H1 (cell line): Measurements from ENCODE around the gene GPA33. TPM values are rescaled to one million over a fixed set of nuclear protein-coding genes. Genes with fewer than 3 reads are reported as not detected.

Source experiments
- CTCF ChIA-PET: fragments of 300-600 bp; sonication (Branson Sonifier 250); formaldehyde crosslinking; loops from one replicate; lab custom pipeline; 2021; ENCODE audit not compliant: partially characterized antibody; lab: Charles Lee
- POLR2A ChIA-PET: fragments of 300-600 bp; sonication (Branson Sonifier 250); formaldehyde crosslinking; loops from one replicate; lab custom pipeline; 2021; ENCODE audit warnings: inconsistent platforms; ENCODE audit not compliant: partially characterized antibody; lab: Charles Lee
- DNase-seq, 2 experiments: peaks; one replicate each; pipeline versions ENCODE4 v3.0.0 to v3.0.0-alpha.2; 2010 to 2022; ENCODE audit warnings: low spot score in 2 of 2, low read depth in 1 of 2, mixed read lengths in 1 of 2
- FAIRE-seq: peaks from 2 replicates; lab custom pipeline; 2011; peaks lifted over from hg19 to GRCh38; lab: Jason Lieb, UNC
- H2AFZ ChIP-seq: 2 replicates; pipeline ENCODE4 v1.8.1; 2012; ENCODE audit warnings: low read length, inconsistent platforms
- H2AK5ac ChIP-seq: 2 replicates; pipeline ENCODE4 v1.6.1; 2013; ENCODE audit warnings: low read depth, low read length
- H2BK120ac ChIP-seq: replicated peaks from 2 replicates; pipeline ENCODE3; 2013; ENCODE audit warnings: low read depth, low read length, inconsistent platforms
- H2BK12ac ChIP-seq: 2 replicates; pipeline ENCODE4 v1.6.1; 2013; ENCODE audit warnings: low read depth, low read length
- H2BK15ac ChIP-seq: 2 replicates; pipeline ENCODE4 v1.6.1; 2013; ENCODE audit warnings: low read length
- H2BK20ac ChIP-seq: 2 replicates; pipeline ENCODE4 v1.6.1; 2013; ENCODE audit warnings: low read length
- H2BK5ac ChIP-seq: 2 replicates; pipeline ENCODE4 v1.6.1; 2013; ENCODE audit warnings: low read depth, low read length
- H3K14ac ChIP-seq: 2 replicates; pipeline ENCODE4 v1.6.1; 2013; ENCODE audit warnings: inconsistent platforms; ENCODE audit not compliant: insufficient read length
- H3K18ac ChIP-seq: 2 replicates; pipeline ENCODE4 v1.6.1; 2013; ENCODE audit warnings: low read length; ENCODE audit errors: extremely low read depth
- H3K23ac ChIP-seq: 2 replicates; pipeline ENCODE4 v1.6.1; 2013; ENCODE audit warnings: inconsistent platforms; ENCODE audit not compliant: insufficient read length
- H3K23me2 ChIP-seq: 2 replicates; pipeline ENCODE4 v1.6.1; 2013; ENCODE audit warnings: low read depth, low read length
- H3K27ac ChIP-seq: 2 replicates; pipeline ENCODE4 v1.6.1; 2011; ENCODE audit warnings: low read depth, low read length, inconsistent platforms
- H3K27me3 ChIP-seq, 4 experiments: replicated peaks in 1 of 4; 1 replicate in 1 of 4; 2 replicates in 3 of 4; pipeline versions ENCODE4 v1.6.1 to v1.8.1; 2011 to 2013; ENCODE audit warnings: low read length in 3 of 4, mild to moderate bottlenecking in 3 of 4, inconsistent platforms in 2 of 4, mixed read lengths in 2 of 4, moderate library complexity in 1 of 4; ENCODE audit not compliant: control insufficient read depth in 3 of 4, insufficient read depth in 3 of 4; ENCODE audit errors: extremely low read depth in 1 of 4
- H3K36me3 ChIP-seq, 4 experiments: 2 replicates each; pipeline versions ENCODE4 v1.6.1 to v1.8.1; 2011 to 2013; ENCODE audit warnings: mild to moderate bottlenecking in 4 of 4, low read length in 3 of 4, moderate library complexity in 2 of 4, control low read depth in 1 of 4, inconsistent platforms in 1 of 4; ENCODE audit not compliant: insufficient read depth in 4 of 4, control insufficient read depth in 2 of 4
- H3K4ac ChIP-seq: replicated peaks from 2 replicates; pipeline ENCODE3; 2013; ENCODE audit warnings: low read length, low read depth, mixed read lengths, inconsistent platforms; ENCODE audit not compliant: insufficient read length
- H3K4me1 ChIP-seq, 4 experiments: replicated peaks in 1 of 4; 1 replicate in 1 of 4; 2 replicates in 3 of 4; pipeline versions ENCODE4 v1.6.1 to v1.8.1; 2011 to 2013; ENCODE audit warnings: low read length in 3 of 4, inconsistent platforms in 2 of 4, mixed read lengths in 1 of 4; ENCODE audit not compliant: insufficient read depth in 4 of 4, control insufficient read depth in 3 of 4
- H3K4me2 ChIP-seq, 2 experiments: 2 replicates each; pipeline versions ENCODE4 v1.6.1 to v1.8.1; 2011 to 2013; ENCODE audit warnings: low read depth in 2 of 2, low read length in 2 of 2, control low read depth in 1 of 2, inconsistent platforms in 1 of 2, mild to moderate bottlenecking in 1 of 2; ENCODE audit not compliant: insufficient read depth in 1 of 2
- H3K4me3 ChIP-seq, 4 experiments: fragments of 200-600, 300-600 bp in 1 of 4; sonication (generic), shearing (Covaris generic), sonication (Bioruptor Twin) in 1 of 4; 2 replicates each; pipeline versions ENCODE4 v1.5.1 to v1.8.1; 2011 to 2016; ENCODE audit warnings: low read length in 4 of 4, low read depth in 3 of 4, control low read depth in 2 of 4, inconsistent platforms in 2 of 4, mild to moderate bottlenecking in 2 of 4, mixed read lengths in 1 of 4, moderate library complexity in 1 of 4; ENCODE audit not compliant: insufficient read depth in 2 of 4; ENCODE audit errors: extremely low read depth in 1 of 4
- H3K56ac ChIP-seq: replicated peaks from 2 replicates; pipeline ENCODE3; 2013; ENCODE audit warnings: low read depth, mild to moderate bottlenecking, mixed read lengths, low read length, inconsistent platforms; ENCODE audit not compliant: insufficient read length
- H3K79me1 ChIP-seq: 2 replicates; pipeline ENCODE4 v1.6.1; 2013; ENCODE audit warnings: low read depth, low read length, control low read depth
- H3K79me2 ChIP-seq, 2 experiments: 2 replicates each; pipeline versions ENCODE4 v1.6.1 to v1.8.1; 2012 to 2013; ENCODE audit warnings: low read length in 2 of 2, mild to moderate bottlenecking in 2 of 2, inconsistent platforms in 1 of 2; ENCODE audit not compliant: insufficient read depth in 2 of 2, control insufficient read depth in 1 of 2
- H3K9ac ChIP-seq, 4 experiments: replicated peaks in 1 of 4; 1 replicate in 1 of 4; 2 replicates in 3 of 4; pipeline versions ENCODE4 v1.6.1 to v1.8.1; 2011 to 2013; ENCODE audit warnings: low read depth in 3 of 4, low read length in 3 of 4, control low read depth in 2 of 4, mild to moderate bottlenecking in 2 of 4, moderate library complexity in 2 of 4, inconsistent platforms in 1 of 4; ENCODE audit errors: extremely low read depth in 1 of 4
- H3K9me3 ChIP-seq, 2 experiments: 2 replicates each; pipeline versions ENCODE4 v1.6.1 to v1.8.1; 2012 to 2013; ENCODE audit warnings: mild to moderate bottlenecking in 2 of 2, moderate library complexity in 2 of 2, control low read depth in 1 of 2, inconsistent platforms in 1 of 2, low read depth in 1 of 2, low read length in 1 of 2, mixed read lengths in 1 of 2; ENCODE audit not compliant: insufficient read depth in 2 of 2
- H4K20me1 ChIP-seq, 2 experiments: replicated peaks in 1 of 2; 2 replicates each; pipeline versions ENCODE3 to v1.8.1; 2011 to 2013; ENCODE audit warnings: inconsistent platforms in 2 of 2, low read length in 2 of 2, mild to moderate bottlenecking in 1 of 2; ENCODE audit not compliant: insufficient read depth in 2 of 2, control insufficient read depth in 1 of 2
- H4K5ac ChIP-seq: 2 replicates; pipeline ENCODE4 v1.6.1; 2013; ENCODE audit warnings: low read length, low read depth, mixed read lengths, inconsistent platforms; ENCODE audit not compliant: insufficient read length
- H4K8ac ChIP-seq: 2 replicates; pipeline ENCODE4 v1.8.0; 2013; ENCODE audit warnings: mild to moderate bottlenecking, moderate library complexity, low read length, inconsistent platforms; ENCODE audit not compliant: insufficient read depth; ENCODE audit errors: extremely low read depth
- H4K91ac ChIP-seq: replicated peaks from 2 replicates; pipeline ENCODE3; 2013; ENCODE audit warnings: low read length, mixed read lengths, inconsistent platforms; ENCODE audit not compliant: insufficient read length
- ATF2 ChIP-seq: IDR thresholded peaks from 2 replicates; pipeline ENCODE4 v1.6.1; 2012; ENCODE audit warnings: low read length, inconsistent platforms
- CHD2 ChIP-seq: IDR thresholded peaks from 2 replicates; pipeline ENCODE4 v1.6.1; 2012; ENCODE audit warnings: low read length, improper control_type of control experiment
- CTBP2 ChIP-seq: IDR thresholded peaks from 2 replicates; pipeline ENCODE4 v1.7.0; 2011; ENCODE audit warnings: borderline replicate concordance, mild to moderate bottlenecking, moderate library complexity, mixed read lengths, low read length; ENCODE audit not compliant: insufficient read depth, insufficient read length
- HDAC2 ChIP-seq, 2 experiments: fragments of 300-600 bp in 1 of 2; sonication (generic) in 1 of 2; IDR thresholded peaks; 2 replicates each; pipeline ENCODE4 v1.6.1; 2011 to 2012; ENCODE audit warnings: low read depth in 2 of 2, low read length in 2 of 2, mild to moderate bottlenecking in 2 of 2, moderate library complexity in 2 of 2, borderline replicate concordance in 1 of 2, inconsistent platforms in 1 of 2
- KDM5A ChIP-seq: fragments of 200-600 bp; IDR thresholded peaks from 2 replicates; pipeline ENCODE4 v1.7.1; 2012; ENCODE audit warnings: mild to moderate bottlenecking, low read length, inconsistent platforms, mixed read lengths
- POU5F1 ChIP-seq: IDR thresholded peaks from 2 replicates; pipeline ENCODE4 v1.6.1; 2011; ENCODE audit warnings: low read depth, mild to moderate bottlenecking, low read length, moderate library complexity
- RXRA ChIP-seq: IDR thresholded peaks from 2 replicates; pipeline ENCODE4 v1.6.1; 2011; ENCODE audit warnings: low read depth, mild to moderate bottlenecking, low read length, moderate library complexity; ENCODE audit not compliant: insufficient read depth
- SIX5 ChIP-seq: IDR thresholded peaks from 2 replicates; pipeline ENCODE4 v1.6.1; 2011; ENCODE audit warnings: mild to moderate bottlenecking, low read depth, low read length
- SP1 ChIP-seq: IDR thresholded peaks from 2 replicates; pipeline ENCODE4 v1.6.1; 2011; ENCODE audit warnings: low read depth, low read length
- TCF12 ChIP-seq: IDR thresholded peaks from 2 replicates; pipeline ENCODE4 v1.6.1; 2011; ENCODE audit warnings: low read depth, mild to moderate bottlenecking, low read length
- WGBS, 2 experiments: shearing (Covaris generic) in 1 of 2; methylation state at CpG; one replicate each; pipeline versions ENCODE4 v1.1.6 to v1.1.7; 2013 to 2015; ENCODE audit warnings: low lambda C conversion rate in 2 of 2, mixed read lengths in 2 of 2, inconsistent platforms in 1 of 2, low coverage in 1 of 2, missing lambda C conversion rate in 1 of 2; ENCODE audit not compliant: insufficient replicate concordance in 2 of 2, insufficient coverage in 1 of 2, insufficient read length in 1 of 2; ENCODE audit errors: extremely low coverage in 1 of 2, missing lambda C conversion rate in 1 of 2; 5-methylcytosine and 5-hydroxymethylcytosine counted together
- polyA plus RNA-seq, 7 experiments: library from polyadenylated mRNA; depleted of rRNA in 3 of 7; stranded (reverse) in 5 of 7; unstranded in 2 of 7; fragments of >200 nt in 5 of 7; fragments of 200-250 nt in 2 of 7; gene quantifications; 1 replicate in 5 of 7; 2 replicates in 1 of 7; 4 replicates in 1 of 7; pipeline versions ENCODE4 v1.2.1 to v1.2.3, GENCODE V29; 2011 to 2013; ENCODE audit warnings: missing spikeins in 2 of 7, mixed read lengths in 2 of 7
- total RNA-seq: library from RNA; stranded (reverse); fragmentation: NEBNext Ultra II Directional; extraction: Animal tissue kit (Norgen Biotek cat#: 25700); gene quantifications from 2 replicates; pipeline ENCODE4 v1.2.1, GENCODE V29; 2021

The GPA33 gene
- total and polyA plus RNA-seq, 2 of the 8 experiments (the other 6 are each of a cell fraction or from before 2014, with no cell fraction given) = 0.19 to 0.67 TPM

- no peak for FAIRE-seq
- Histone ChIP-seq H3K9me3 (no peaks in the 10 kb centered on the region), H3K4ac (no peak overlapping the region), H3K27me3 (no peaks in the 10 kb centered on the region; a peak in 1 of 7 replicates), H3K27ac (no peak overlapping the region), H2BK5ac (no peak overlapping the region), H3K79me2 (no peaks in the 10 kb centered on the region), H3K4me3 (no peak overlapping the region), H3K36me3 (no peaks in the 10 kb centered on the region), H3K23me2 (no peaks in the 10 kb centered on the region), H4K8ac (no peak overlapping the region), H3K79me1 (no peaks in the 10 kb centered on the region), H2BK15ac (no peak overlapping the region), H3K9ac (no peak overlapping the region), H4K5ac (no peak overlapping the region), H3K18ac (no peak overlapping the region), H3K4me1 (no peaks in the 10 kb centered on the region), H3K4me2 (no peak overlapping the region), H3K23ac (no peak overlapping the region), H4K91ac (no peak overlapping the region), H2BK12ac (no peak overlapping the region), H3K56ac (no peak overlapping the region), H2BK20ac (no peak overlapping the region), H2AFZ (no peak overlapping the region), H4K20me1 (no peaks in the 10 kb centered on the region), H2AK5ac (no peak overlapping the region), H3K14ac (no peak overlapping the region), H2BK120ac (no peak overlapping the region)
- 91% methylated on average over 8 of the region's 8 CpGs; no CpG with 5 or more reads in 1 of the 2 experiments for WGBS, 2 experiments
- DNase-seq = no peak
- no peak for TF ChIP-seq POU5F1
- TF ChIP-seq SP1 = no peak
- TF ChIP-seq ATF2 = no peak
- no peak for TF ChIP-seq RXRA
- no peak for TF ChIP-seq CHD2
- no peak for TF ChIP-seq SIX5
- TF ChIP-seq TCF12 = no peak
- TF ChIP-seq HDAC2 (IDR thresholded peaks at IDR 0.05; ENCODE audit: borderline replicate concordance in 1 of 2, low read depth in 2 of 2, low read length in 2 of 2) = no peak
- no peak for TF ChIP-seq CTBP2
- TF ChIP-seq KDM5A = no peak
- ChIA-PET POLR2A (interaction anchor here (0.9 kb wide), 1 partner anchor 144 kb away, joined by 4 read pairs; the partner anchor contains the start of gene POU2F1), CTCF (interaction anchor here (1.1 to 1.4 kb wide), 5 partner anchors 9 to 135 kb away, joined by 3 to 4 read pairs (median 3); no protein-coding TSS in a partner anchor)
Observed at GRCh38 chr1:167076136-167076710, 14.0 kb downstream of the GPA33 start.
